B cell (primary cell): Measurements from ENCODE around the gene RBM28.

ENCODE experiments used
- EZH2 ChIP-seq: IDR thresholded peaks from 2 replicates; pipeline ENCODE4 v1.6.1; 2012; ENCODE audit warnings: borderline replicate concordance, low read depth, mild to moderate bottlenecking, moderate library complexity, low read length; ENCODE audit not compliant: insufficient read depth, poor library complexity, severe bottlenecking
- TF ChIP-seq, protein P1 (sequence below): fragments of 200-600 bp; IDR thresholded peaks from one replicate; pipeline ENCODE4 v1.8.0; 2022; ENCODE audit warnings: antibody characterized with exemption, mild to moderate bottlenecking

DNA sequence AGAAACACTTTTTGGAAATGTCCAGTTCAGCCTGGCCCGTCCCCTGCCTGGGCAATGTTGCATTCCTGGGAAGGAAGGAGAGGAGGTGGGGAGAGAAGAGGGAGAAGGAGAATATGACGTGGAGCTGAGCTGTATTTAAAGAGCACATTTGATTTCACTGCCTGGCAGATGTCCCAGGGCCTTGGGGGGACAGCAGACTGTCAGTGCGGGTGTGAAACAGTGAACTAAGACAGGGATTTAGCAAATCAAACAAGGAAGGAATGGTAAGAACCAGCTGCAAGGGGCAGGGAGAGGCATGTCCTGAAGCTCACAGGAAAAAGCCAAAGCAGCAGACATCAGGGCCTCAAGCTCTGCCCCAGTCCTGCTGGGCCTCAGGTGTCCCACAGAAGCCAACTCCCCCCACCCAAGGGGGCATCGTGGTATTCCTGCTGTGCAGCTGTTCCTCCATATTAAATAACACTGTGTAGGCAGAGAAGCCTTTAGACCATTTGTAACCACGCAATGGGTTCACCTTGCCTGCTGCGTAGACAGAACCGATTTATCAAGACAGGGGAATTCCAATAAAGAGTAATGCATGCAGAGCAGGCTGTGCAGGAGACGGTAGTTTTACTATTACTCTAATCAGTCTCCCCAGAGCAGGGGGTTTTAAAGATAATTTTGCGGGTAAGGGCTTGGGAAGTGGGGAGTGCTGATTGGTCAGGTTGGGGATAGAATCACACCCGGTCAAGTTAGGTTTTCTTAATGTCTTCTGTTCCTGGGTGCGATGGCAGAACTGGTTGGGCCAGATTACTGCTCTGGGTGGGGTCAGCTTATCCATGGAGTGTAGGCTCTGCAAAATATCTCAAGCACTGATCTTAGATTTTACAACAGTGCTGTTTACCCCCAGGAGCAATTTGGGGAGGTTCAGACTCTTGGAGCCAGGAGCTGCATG is 84.3 kb downstream of the RBM28 start:
- TF ChIP-seq, protein P1, sequence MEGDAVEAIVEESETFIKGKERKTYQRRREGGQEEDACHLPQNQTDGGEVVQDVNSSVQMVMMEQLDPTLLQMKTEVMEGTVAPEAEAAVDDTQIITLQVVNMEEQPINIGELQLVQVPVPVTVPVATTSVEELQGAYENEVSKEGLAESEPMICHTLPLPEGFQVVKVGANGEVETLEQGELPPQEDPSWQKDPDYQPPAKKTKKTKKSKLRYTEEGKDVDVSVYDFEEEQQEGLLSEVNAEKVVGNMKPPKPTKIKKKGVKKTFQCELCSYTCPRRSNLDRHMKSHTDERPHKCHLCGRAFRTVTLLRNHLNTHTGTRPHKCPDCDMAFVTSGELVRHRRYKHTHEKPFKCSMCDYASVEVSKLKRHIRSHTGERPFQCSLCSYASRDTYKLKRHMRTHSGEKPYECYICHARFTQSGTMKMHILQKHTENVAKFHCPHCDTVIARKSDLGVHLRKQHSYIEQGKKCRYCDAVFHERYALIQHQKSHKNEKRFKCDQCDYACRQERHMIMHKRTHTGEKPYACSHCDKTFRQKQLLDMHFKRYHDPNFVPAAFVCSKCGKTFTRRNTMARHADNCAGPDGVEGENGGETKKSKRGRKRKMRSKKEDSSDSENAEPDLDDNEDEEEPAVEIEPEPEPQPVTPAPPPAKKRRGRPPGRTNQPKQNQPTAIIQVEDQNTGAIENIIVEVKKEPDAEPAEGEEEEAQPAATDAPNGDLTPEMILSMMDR, result no peak
- no peak for TF ChIP-seq EZH2
